ENCODE measurements around the gene TRNAU1AP. TPM values are rescaled to one million over a fixed set of nuclear protein-coding genes. Genes with fewer than 3 reads are reported as not detected.
A peak's percentile ranks its signal among the peaks of the same experiment; 100 is the strongest.

TRNAU1AP gene
- total and polyA plus RNA-seq, 2 experiments from 2014 or later: 21.9 to 27.4 TPM

DNA sequence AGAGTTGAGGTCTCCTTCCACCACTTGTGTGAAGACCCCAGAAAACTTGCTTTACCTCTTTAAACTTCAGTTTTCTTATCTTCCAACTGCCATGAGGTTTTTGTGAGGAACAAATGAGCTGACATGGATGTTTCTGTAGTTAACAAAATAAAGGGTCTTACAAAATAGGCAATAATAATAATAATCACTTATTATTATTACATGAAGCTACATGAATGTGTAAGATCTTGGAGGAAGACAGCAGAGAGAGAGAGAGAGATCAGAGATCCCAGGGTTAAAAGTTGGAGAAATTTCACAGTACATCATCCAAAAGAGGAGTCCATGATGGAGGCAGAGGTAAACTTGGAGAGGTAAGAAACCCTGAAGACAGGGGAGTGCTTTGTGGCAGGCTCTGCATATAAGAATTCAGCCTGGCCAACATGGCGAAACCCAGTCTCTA, 36.3 kb upstream of the TRNAU1AP start:
- Histone ChIP-seq H3K4me1 (ENCODE audit: insufficient read depth) (0 out of 2 replicates have a peak, but pooled peaks cover 6% of the 10 kb centered on the region), H2AFZ (no peak overlapping the region), H3K27ac (peak overlapping the region; percentile 72), H3K9me3 (ENCODE audit: low read depth) (no peaks in the 10 kb centered on the region), H3K4me2 (ENCODE audit: unreplicated experiment) (no peak overlapping the region), H3K9me2 (ENCODE audit: insufficient read depth) (no peaks in the 10 kb centered on the region), H4K20me1 (ENCODE audit: insufficient read depth) (no peaks in the 10 kb centered on the region), H3K9ac (no peak overlapping the region), H3K36me3 (ENCODE audit: low read depth) (peaks cover 15% of the 10 kb centered on the region; the same call in 1 of the 2 replicates), H3K4me3 (no peak overlapping the region), H3F3A (ENCODE audit: insufficient read depth) (peaks cover 58% of the 10 kb centered on the region), H3K27me3 (replicated peaks; ENCODE audit: insufficient read depth) (no peaks in the 10 kb centered on the region), H3K79me2 (ENCODE audit: insufficient read depth) (peaks cover 27% of the 10 kb centered on the region)
- peak; percentile 22 for DNase-seq
- in situ Hi-C loops (cut with MboI): no loop called here
- 90 to 94% methylated on average over 1 of the region's 1 CpG for WGBS, 2 experiments (ENCODE audit: low coverage in 1 of 2, low lambda C conversion rate in 2 of 2, missing lambda C conversion rate in 2 of 2)
- TF ChIP-seq EZH2phosphoT487 (IDR thresholded peaks at IDR 0.05; ENCODE audit: insufficient read depth, low read depth) (no peak), EZH2 (IDR thresholded peaks at IDR 0.05; ENCODE audit: insufficient read depth, poor library complexity, severe bottlenecking) (no peak)

DNA sequence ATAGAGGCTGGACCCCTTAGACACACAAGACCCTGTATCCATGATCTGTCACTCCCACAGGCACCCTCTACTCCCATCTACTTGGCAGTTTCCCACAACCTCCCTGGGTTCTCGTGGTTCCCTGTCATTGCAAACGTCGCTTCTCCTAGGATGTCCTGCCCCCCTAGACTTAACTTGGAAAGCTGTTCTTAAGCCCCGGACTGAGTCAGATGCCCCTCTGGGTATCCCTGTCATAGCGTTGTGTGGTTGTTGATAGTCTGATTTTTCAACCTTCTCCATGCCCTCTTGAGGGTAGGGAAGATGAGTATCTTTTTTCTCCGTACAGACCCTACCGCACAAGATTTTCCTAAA, 35.3 kb upstream of the TRNAU1AP start:
- 13 to 16% methylated on average over 7 of the region's 7 CpGs for WGBS, 2 experiments (ENCODE audit: low coverage in 1 of 2, low lambda C conversion rate in 2 of 2, missing lambda C conversion rate in 2 of 2)
- Histone ChIP-seq H3K79me2 (ENCODE audit: insufficient read depth) (peaks cover 38% of the 10 kb centered on the region), H3K4me3 (peak overlapping the region; percentile 91), H2AFZ (no peak overlapping the region), H4K20me1 (ENCODE audit: insufficient read depth) (no peaks in the 10 kb centered on the region), H3K27me3 (replicated peaks; ENCODE audit: insufficient read depth) (no peaks in the 10 kb centered on the region), H3K4me1 (ENCODE audit: insufficient read depth) (0 out of 2 replicates have a peak, but pooled peaks cover 6% of the 10 kb centered on the region), H3F3A (ENCODE audit: insufficient read depth) (peaks cover 47% of the 10 kb centered on the region), H3K9me2 (ENCODE audit: insufficient read depth) (no peaks in the 10 kb centered on the region), H3K36me3 (ENCODE audit: low read depth) (peaks cover 11% of the 10 kb centered on the region; the same call in 1 of the 2 replicates), H3K9me3 (ENCODE audit: low read depth) (no peaks in the 10 kb centered on the region), H3K9ac (peak overlapping the region; percentile 89), H3K27ac (peak overlapping the region; percentile 72), H3K4me2 (ENCODE audit: unreplicated experiment) (peak overlapping the region; percentile 90)
- TF ChIP-seq EZH2phosphoT487 (IDR thresholded peaks at IDR 0.05; ENCODE audit: insufficient read depth, low read depth) (no peak), EZH2 (IDR thresholded peaks at IDR 0.05; ENCODE audit: insufficient read depth, poor library complexity, severe bottlenecking) (no peak)
- peak; percentile 59 for DNase-seq
- in situ Hi-C loops (cut with MboI): no loop called here

DNA sequence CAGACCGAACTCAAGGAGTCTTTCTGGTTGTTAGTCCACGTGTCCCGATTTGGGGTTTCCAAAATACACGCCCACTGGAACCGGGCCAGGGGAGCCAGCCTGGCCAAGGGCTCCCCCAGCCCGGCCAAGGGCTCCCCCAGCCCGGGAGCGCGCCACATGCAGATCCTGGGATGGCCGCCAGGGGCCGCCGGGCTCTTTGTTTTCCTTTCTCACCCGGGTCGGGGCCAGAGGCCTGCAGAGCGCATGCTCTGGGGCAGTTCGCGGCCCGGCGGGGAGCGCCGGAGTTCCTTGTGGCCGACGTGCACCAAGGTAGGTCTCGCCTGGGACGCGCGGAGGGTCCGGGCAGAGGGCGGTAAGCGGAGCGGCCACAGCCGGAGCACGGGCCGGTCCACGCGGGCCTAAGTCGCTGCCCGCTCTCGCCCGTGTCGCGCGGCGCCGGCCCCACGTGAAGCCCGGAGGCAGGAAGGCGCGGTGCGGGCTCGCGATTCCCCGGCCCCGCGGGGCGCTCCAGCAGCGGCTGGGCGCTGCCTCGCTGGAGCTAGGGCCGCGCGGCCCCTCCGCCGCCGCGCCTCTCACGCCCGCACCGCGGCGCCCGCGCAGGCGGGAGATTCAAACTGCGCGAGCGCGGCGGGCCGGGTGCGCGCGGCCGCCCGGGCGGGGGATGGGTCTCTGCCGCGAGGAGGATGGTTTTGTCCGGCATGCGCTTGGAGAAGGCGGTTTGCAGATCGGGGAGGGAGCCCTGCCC, 34.7 kb upstream of the TRNAU1AP start:
- peak overlapping the region; percentile 87 for H2AFZ ChIP-seq
- H3F3A ChIP-seq (ENCODE audit: insufficient read depth): peaks cover 41% of the 10 kb centered on the region
- 0 to 1% methylated on average over 30 to 61 of the region's 92 CpGs for WGBS, 2 experiments (ENCODE audit: low coverage in 1 of 2, low lambda C conversion rate in 2 of 2, missing lambda C conversion rate in 2 of 2)
- H3K9me2 ChIP-seq (ENCODE audit: insufficient read depth): no peaks in the 10 kb centered on the region
- no peaks in the 10 kb centered on the region for H3K9me3 ChIP-seq (ENCODE audit: low read depth)
- H3K4me2 ChIP-seq (ENCODE audit: unreplicated experiment): peak overlapping the region; percentile 90
- no peaks in the 10 kb centered on the region for H3K27me3 ChIP-seq (replicated peaks; ENCODE audit: insufficient read depth)
- TF ChIP-seq EZH2phosphoT487 (IDR thresholded peaks at IDR 0.05; ENCODE audit: insufficient read depth, low read depth): no peak
- no peak for TF ChIP-seq EZH2 (IDR thresholded peaks at IDR 0.05; ENCODE audit: insufficient read depth, poor library complexity, severe bottlenecking)
- peak overlapping the region; percentile 72 for H3K27ac ChIP-seq
- no peaks in the 10 kb centered on the region for H4K20me1 ChIP-seq (ENCODE audit: insufficient read depth)
- peak; percentile 94 for DNase-seq
- H3K4me3 ChIP-seq: peak overlapping the region; percentile 91
- H3K36me3 ChIP-seq (ENCODE audit: low read depth): peaks cover 8% of the 10 kb centered on the region; the same call in 1 of the 2 replicates
- H3K4me1 ChIP-seq (ENCODE audit: insufficient read depth): 0 out of 2 replicates have a peak, but pooled peaks cover 6% of the 10 kb centered on the region
- peak overlapping the region; percentile 89 for H3K9ac ChIP-seq
- in situ Hi-C loops (cut with MboI): no loop called here
- H3K79me2 ChIP-seq (ENCODE audit: insufficient read depth): peaks cover 40% of the 10 kb centered on the region

DNA sequence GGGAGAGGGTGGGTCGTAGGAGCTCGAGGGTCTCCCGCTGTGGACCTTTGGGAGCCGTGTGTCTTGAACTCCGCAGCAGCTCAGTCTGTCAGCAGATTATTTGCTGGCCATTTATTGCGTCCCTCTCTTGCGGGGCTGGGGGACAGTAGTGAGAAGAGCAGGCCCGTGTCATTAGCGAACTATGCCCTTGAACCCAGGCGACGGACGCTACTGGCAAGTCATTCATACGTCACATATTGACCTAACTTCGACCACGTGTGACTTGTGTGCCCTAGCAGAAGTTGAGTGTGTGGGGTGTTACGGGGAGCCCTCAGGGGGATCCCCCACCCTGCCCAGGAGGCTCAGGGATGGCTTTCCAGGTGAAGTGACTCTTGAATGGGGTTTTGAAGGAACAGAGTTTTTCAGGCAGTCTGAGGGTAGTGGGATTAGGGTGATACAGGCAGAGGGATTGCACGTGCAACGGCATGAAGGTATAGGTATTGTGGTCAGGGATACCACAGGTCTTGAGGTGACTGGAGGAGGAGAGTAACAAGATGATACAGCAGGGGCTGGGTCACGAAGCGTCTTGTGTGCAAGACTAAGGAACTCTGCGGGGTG, 34.0 kb upstream of the TRNAU1AP start:
- Histone ChIP-seq H3K27ac (no peak overlapping the region), H2AFZ (peak overlapping the region; percentile 57), H3K79me2 (ENCODE audit: insufficient read depth) (peaks cover 47% of the 10 kb centered on the region)

More for the DNA sequence above, 34.0 kb upstream of the TRNAU1AP start:
- Histone ChIP-seq H3K4me1 (ENCODE audit: insufficient read depth) (0 out of 2 replicates have a peak, but pooled peaks cover 6% of the 10 kb centered on the region), H4K20me1 (ENCODE audit: insufficient read depth) (no peaks in the 10 kb centered on the region), H3K9me2 (ENCODE audit: insufficient read depth) (no peaks in the 10 kb centered on the region), H3F3A (ENCODE audit: insufficient read depth) (peaks cover 35% of the 10 kb centered on the region), H3K9me3 (ENCODE audit: low read depth) (no peaks in the 10 kb centered on the region), H3K9ac (peak overlapping the region; percentile 89), H3K4me3 (peak overlapping the region; percentile 91), H3K4me2 (ENCODE audit: unreplicated experiment) (peak overlapping the region; percentile 90), H3K27me3 (replicated peaks; ENCODE audit: insufficient read depth) (no peaks in the 10 kb centered on the region), H3K36me3 (ENCODE audit: low read depth) (peaks cover 1% of the 10 kb centered on the region; the same call in 1 of the 2 replicates)
- TF ChIP-seq EZH2 (IDR thresholded peaks at IDR 0.05; ENCODE audit: insufficient read depth, poor library complexity, severe bottlenecking) (no peak), EZH2phosphoT487 (IDR thresholded peaks at IDR 0.05; ENCODE audit: insufficient read depth, low read depth) (no peak)
- DNase-seq: peak; percentile 54
- 6 to 9% methylated on average over 20 to 21 of the region's 21 CpGs for WGBS, 2 experiments (ENCODE audit: low coverage in 1 of 2, low lambda C conversion rate in 2 of 2, missing lambda C conversion rate in 2 of 2)
- in situ Hi-C loops (cut with MboI): no loop called here
